Measurements from ENCODE around the gene ESPL1. TPM values are rescaled to one million over a fixed set of nuclear protein-coding genes. Genes with fewer than 3 reads are reported as not detected.

Gene ESPL1
- total RNA-seq, 2 experiments from 2014 or later: 78.2 to 121 TPM

- H3K79me2 ChIP-seq (ENCODE audit: insufficient read depth, low read depth, low read length): peaks cover 12% of the 10 kb centered on the region; the same call in 1 of the 2 replicates
- H3K9me3 ChIP-seq (ENCODE audit: low read length): no peaks in the 10 kb centered on the region
- H3K9me2 ChIP-seq (ENCODE audit: insufficient read depth, low read length): no peaks in the 10 kb centered on the region
- no TSS peak for BruUV-seq (replicated peaks)
- peak overlapping the region; percentile 38 for H3K27ac ChIP-seq (ENCODE audit: low read depth, low read length, poor library complexity, severe bottlenecking)
- CTCF ChIA-PET (ENCODE audit: unreplicated experiment): interaction anchor here (1.2 to 1.4 kb wide), 2 partner anchors 15 to 38 kb away, joined by 4 read pairs; partner anchors contain the start of gene ESPL1
- peaks cover 9% of the 10 kb centered on the region; the same call in 1 of the 2 replicates for H3K36me3 ChIP-seq (ENCODE audit: insufficient read depth, low read length)
- peak overlapping the region; percentile 100 for H3K4me2 ChIP-seq (ENCODE audit: low read length)
- H4K20me1 ChIP-seq (ENCODE audit: insufficient read depth, low read length): no peaks in the 10 kb centered on the region
- H3K4me3 ChIP-seq (ENCODE audit: low read depth, low read length, poor library complexity, severe bottlenecking): peak overlapping the region; percentile 91
- POLR2A ChIA-PET: interaction anchor here (0.8 to 2.6 kb wide), 4 partner anchors 15 to 71 kb away, joined by 3 to 20 read pairs (median 4); partner anchors contain the start of genes CSAD, ESPL1 and ITGB7
- H2AFZ ChIP-seq (ENCODE audit: low read length): peak overlapping the region; percentile 52; the same call in 1 of the 2 replicates
- intact Hi-C loops (cut with micrococcal nuclease; ENCODE audit: unreplicated experiment): loop anchor here (2.0 kb wide), 2 partner anchors 32 to 42 kb away; partner anchors contain the start of gene PFDN5
- peaks cover 33% of the 10 kb centered on the region for H3K4me1 ChIP-seq (ENCODE audit: insufficient read depth, low read length, poor library complexity, severe bottlenecking)
- DNase-seq (ENCODE audit: low spot score): no peak
- no peak for TF ChIP-seq EZH2phosphoT487 (IDR thresholded peaks at IDR 0.05; ENCODE audit: borderline replicate concordance, low read depth, low read length)
- TF ChIP-seq, protein P1, sequence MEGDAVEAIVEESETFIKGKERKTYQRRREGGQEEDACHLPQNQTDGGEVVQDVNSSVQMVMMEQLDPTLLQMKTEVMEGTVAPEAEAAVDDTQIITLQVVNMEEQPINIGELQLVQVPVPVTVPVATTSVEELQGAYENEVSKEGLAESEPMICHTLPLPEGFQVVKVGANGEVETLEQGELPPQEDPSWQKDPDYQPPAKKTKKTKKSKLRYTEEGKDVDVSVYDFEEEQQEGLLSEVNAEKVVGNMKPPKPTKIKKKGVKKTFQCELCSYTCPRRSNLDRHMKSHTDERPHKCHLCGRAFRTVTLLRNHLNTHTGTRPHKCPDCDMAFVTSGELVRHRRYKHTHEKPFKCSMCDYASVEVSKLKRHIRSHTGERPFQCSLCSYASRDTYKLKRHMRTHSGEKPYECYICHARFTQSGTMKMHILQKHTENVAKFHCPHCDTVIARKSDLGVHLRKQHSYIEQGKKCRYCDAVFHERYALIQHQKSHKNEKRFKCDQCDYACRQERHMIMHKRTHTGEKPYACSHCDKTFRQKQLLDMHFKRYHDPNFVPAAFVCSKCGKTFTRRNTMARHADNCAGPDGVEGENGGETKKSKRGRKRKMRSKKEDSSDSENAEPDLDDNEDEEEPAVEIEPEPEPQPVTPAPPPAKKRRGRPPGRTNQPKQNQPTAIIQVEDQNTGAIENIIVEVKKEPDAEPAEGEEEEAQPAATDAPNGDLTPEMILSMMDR (conservative IDR thresholded peaks at IDR 0.05; ENCODE audit: low read length): peak; percentile 26; the same call in 1 of the 2 replicates
Observed at GRCh38 chr12:53252349-53252916, 15.7 kb upstream of the ESPL1 start.

- H3K9me2 ChIP-seq (ENCODE audit: insufficient read depth, low read length): no peaks in the 10 kb centered on the region
- H3K4me1 ChIP-seq (ENCODE audit: insufficient read depth, low read length, poor library complexity, severe bottlenecking): peaks cover 33% of the 10 kb centered on the region
- TF ChIP-seq EZH2phosphoT487 (IDR thresholded peaks at IDR 0.05; ENCODE audit: borderline replicate concordance, low read depth, low read length): no peak
- TF ChIP-seq, protein P1 (conservative IDR thresholded peaks at IDR 0.05; ENCODE audit: low read length): no peak
- no TSS peak for BruUV-seq (replicated peaks)
- H3K27ac ChIP-seq (ENCODE audit: low read depth, low read length, poor library complexity, severe bottlenecking): no peak overlapping the region
- no peak overlapping the region for H2AFZ ChIP-seq (ENCODE audit: low read length)
- intact Hi-C loops (cut with micrococcal nuclease; ENCODE audit: unreplicated experiment): loop anchor here (2.0 kb wide), 2 partner anchors 32 to 42 kb away; partner anchors contain the start of gene PFDN5
- H4K20me1 ChIP-seq (ENCODE audit: insufficient read depth, low read length): no peaks in the 10 kb centered on the region
- peaks cover 9% of the 10 kb centered on the region; the same call in 1 of the 2 replicates for H3K36me3 ChIP-seq (ENCODE audit: insufficient read depth, low read length)
- ChIA-PET POLR2A (interaction anchor here (0.8 to 2.6 kb wide), 3 partner anchors 14 to 72 kb away, joined by 3 to 20 read pairs (median 6); partner anchors contain the start of genes CSAD and ESPL1), CTCF (ENCODE audit: unreplicated experiment) (interaction anchor here (1.4 kb wide), 1 partner anchor 39 kb away, joined by 4 read pairs; no protein-coding TSS in a partner anchor)
- H3K79me2 ChIP-seq (ENCODE audit: insufficient read depth, low read depth, low read length): peaks cover 12% of the 10 kb centered on the region; the same call in 1 of the 2 replicates
- H3K4me2 ChIP-seq (ENCODE audit: low read length): peak overlapping the region; percentile 100
- no peak for DNase-seq (ENCODE audit: low spot score)
- peak overlapping the region; percentile 91 for H3K4me3 ChIP-seq (ENCODE audit: low read depth, low read length, poor library complexity, severe bottlenecking)
- H3K9me3 ChIP-seq (ENCODE audit: low read length): no peaks in the 10 kb centered on the region
Observed at GRCh38 chr12:53253298-53253697, 14.8 kb upstream of the ESPL1 start.

All from OCI-LY7 (cell line).